B cell (primary cell): ENCODE results near the gene PHAX. TPM values are rescaled to one million over a fixed set of nuclear protein-coding genes. Genes with fewer than 3 reads are reported as not detected.

ENCODE experiments used
- ATAC-seq: fragments of 200-7000 bp; cut with Tn5 transposase; one replicate; pipeline ENCODE4 v1.10.0; 2021; ENCODE audit warnings: low read depth, mild to moderate bottlenecking, moderate number of reproducible peaks, moderate library complexity
- CTCF ChIA-PET: fragments of 350-600 bp; sonication (Branson Sonifier 250); formaldehyde crosslinking; loops from one replicate; lab custom pipeline; 2021; ENCODE audit warnings: antibody characterized with exemption, inconsistent platforms; lab: Charles Lee
- POLR2A ChIA-PET: fragments of 350-600 bp; sonication (Branson Sonifier 250); formaldehyde crosslinking; loops from one replicate; lab custom pipeline; 2021; ENCODE audit warnings: antibody characterized with exemption; lab: Charles Lee
- DNase-seq: peaks from one replicate; pipeline ENCODE4 v3.0.0; 2013
- H2AFZ ChIP-seq: 2 replicates; pipeline ENCODE4 v1.6.1; 2012; ENCODE audit warnings: mild to moderate bottlenecking, low read depth, low read length; ENCODE audit not compliant: insufficient read depth, poor library complexity, severe bottlenecking
- H3K27ac ChIP-seq, 2 donors: 1 replicate in 1 of 2; 2 replicates in 1 of 2; pipeline ENCODE4 v1.5.1; 2012 to 2013; ENCODE audit warnings: low read length in 2 of 2, mild to moderate bottlenecking in 2 of 2, moderate library complexity in 1 of 2
- H3K27me3 ChIP-seq, 4 experiments: fragments of 200-600 bp in 1 of 4; sonication (generic) in 1 of 4; replicated peaks in 1 of 4; 1 replicate in 2 of 4; 2 replicates in 2 of 4; pipeline versions ENCODE4 v1.6.1 to v1.7.0; 2013 to 2016; ENCODE audit warnings: low read length in 3 of 4, mild to moderate bottlenecking in 2 of 4, mixed read lengths in 1 of 4, moderate library complexity in 1 of 4; ENCODE audit not compliant: insufficient read depth in 4 of 4, control insufficient read depth in 3 of 4; ENCODE audit errors: control extremely low read depth in 1 of 4
- H3K36me3 ChIP-seq, 2 experiments: replicated peaks in 1 of 2; 1 replicate in 1 of 2; 2 replicates in 1 of 2; pipeline versions ENCODE4 v1.6.1 to v1.7.1; 2013; ENCODE audit warnings: low read length in 1 of 2; ENCODE audit not compliant: insufficient read depth in 2 of 2, control insufficient read depth in 1 of 2; ENCODE audit errors: control extremely low read depth in 1 of 2, extremely low read depth in 1 of 2
- H3K4me1 ChIP-seq, 2 donors: fragments of 200-600 bp in 1 of 2; sonication (generic) in 1 of 2; 1 replicate in 1 of 2; 2 replicates in 1 of 2; pipeline versions ENCODE4 v1.5.1 to v1.6.1; 2013 to 2017; ENCODE audit warnings: low read length in 2 of 2; ENCODE audit not compliant: control insufficient read depth in 2 of 2, insufficient read depth in 2 of 2
- H3K4me2 ChIP-seq: replicated peaks from 2 replicates; pipeline ENCODE3; 2012; ENCODE audit warnings: mild to moderate bottlenecking, low read depth, low read length; ENCODE audit not compliant: poor library complexity, severe bottlenecking
- H3K4me3 ChIP-seq, 5 experiments: fragments of 200-600 bp in 1 of 5; sonication (generic) in 1 of 5; 1 replicate in 3 of 5; 2 replicates in 2 of 5; pipeline versions ENCODE4 v1.5.1 to v1.7.0; 2011 to 2016; ENCODE audit warnings: low read length in 4 of 5, mild to moderate bottlenecking in 4 of 5, low read depth in 2 of 5, control low read depth in 1 of 5, moderate library complexity in 1 of 5; ENCODE audit not compliant: insufficient read depth in 1 of 5; ENCODE audit errors: control extremely low read depth in 1 of 5, extremely low read depth in 1 of 5
- H3K79me2 ChIP-seq: fragments of 200-600 bp; sonication (generic); one replicate; pipeline ENCODE4 v1.6.0; 2016; ENCODE audit warnings: low read length; ENCODE audit not compliant: control insufficient read depth, insufficient read depth
- H3K9ac ChIP-seq: fragments of 200-600 bp; sonication (generic); 2 replicates; pipeline ENCODE4 v1.6.1; 2017; ENCODE audit warnings: mild to moderate bottlenecking, low read length, moderate library complexity
- H3K9me3 ChIP-seq, 3 donors: one replicate each; pipeline versions ENCODE4 v1.6.1 to v1.7.1; 2013; ENCODE audit warnings: low read length in 2 of 3; ENCODE audit not compliant: control insufficient read depth in 2 of 3, insufficient read depth in 1 of 3; ENCODE audit errors: control extremely low read depth in 1 of 3
- H4K20me1 ChIP-seq: 2 replicates; pipeline ENCODE4 v1.6.0; 2012; ENCODE audit warnings: mild to moderate bottlenecking, low read length; ENCODE audit not compliant: insufficient read depth, control insufficient read depth, poor library complexity, severe bottlenecking
- H3K27ac Mint-ChIP-seq: one replicate; pipeline ENCODE4 v1.8.0; 2021; ENCODE audit warnings: mixed read lengths
- H3K27me3 Mint-ChIP-seq: one replicate; pipeline ENCODE4 v1.8.0; 2021; ENCODE audit warnings: mixed read lengths
- H3K4me1 Mint-ChIP-seq: one replicate; pipeline ENCODE4 v1.8.0; 2021; ENCODE audit warnings: mixed read lengths
- H3K4me3 Mint-ChIP-seq: one replicate; pipeline ENCODE4 v1.8.0; 2021; ENCODE audit warnings: mixed read lengths
- H3K9me3 Mint-ChIP-seq: one replicate; pipeline ENCODE4 v1.8.0; 2022; ENCODE audit warnings: mixed read lengths; ENCODE audit not compliant: insufficient read depth
- CTCF ChIP-seq: fragments of 200-600 bp; IDR thresholded peaks from one replicate; pipeline ENCODE4 v1.8.0; 2022; ENCODE audit warnings: antibody characterized with exemption, mild to moderate bottlenecking
- EZH2 ChIP-seq: IDR thresholded peaks from 2 replicates; pipeline ENCODE4 v1.6.1; 2012; ENCODE audit warnings: borderline replicate concordance, low read depth, mild to moderate bottlenecking, moderate library complexity, low read length; ENCODE audit not compliant: insufficient read depth, poor library complexity, severe bottlenecking
- WGBS: methylation state at CpG from one replicate; pipeline ENCODE4 v1.1.5; 2013; ENCODE audit warnings: missing lambda C conversion rate; ENCODE audit not compliant: insufficient coverage; 5-methylcytosine and 5-hydroxymethylcytosine counted together
- intact Hi-C: fragments of 100-400 bp; cut with micrococcal nuclease; formaldehyde crosslinking; loops from one replicate; pipeline ENCODE4 v1.10.0; 2022
- polyA plus RNA-seq: library from polyadenylated mRNA; depleted of rRNA; stranded (reverse); fragments of >200 nt; gene quantifications from 2 replicates; pipeline ENCODE4 v1.2.3, GENCODE V29; 2012
- total RNA-seq, 2 donors: library from RNA; stranded (reverse); fragments of 120-200 nt in 1 of 2; gene quantifications; 1 replicate in 1 of 2; 2 replicates in 1 of 2; pipeline versions ENCODE4 v1.2.3 to v1.2.4, GENCODE V29; 2013 to 2022

The PHAX gene
- total and polyA plus RNA-seq, 2 donors (not counting 1 experiment from before 2014, with no cell fraction given), result 7.1 to 43.9 TPM

GRCh38 chr5:126651013-126651577, 50.3 kb downstream of the PHAX start:
- H3K27ac ChIP-seq, result no peak overlapping the region
- Mint-ChIP-seq H3K4me1 (no peaks in the 10 kb centered on the region), H3K4me3 (no peak overlapping the region), H3K9me3 (no peaks in the 10 kb centered on the region), H3K27me3 (peaks cover 15% of the 10 kb centered on the region), H3K27ac (no peak overlapping the region)
- H3K4me1 ChIP-seq, result no peaks in the 10 kb centered on the region
- intact Hi-C loops, result no loop called here
- ChIA-PET CTCF (interaction anchor here (2.3 kb wide), 1 partner anchor 25 kb away, joined by 8 read pairs; no protein-coding TSS in a partner anchor), POLR2A (no interaction called here)
- DNase-seq, result no peak
- H4K20me1 ChIP-seq, result no peaks in the 10 kb centered on the region
- ATAC-seq, result no peak
- no peak overlapping the region for H3K4me2 ChIP-seq
- no peaks in the 10 kb centered on the region for H3K27me3 ChIP-seq
- no peak overlapping the region for H3K9ac ChIP-seq
- TF ChIP-seq CTCF, result no peak
- TF ChIP-seq EZH2, result no peak
- H3K4me3 ChIP-seq, result no peak overlapping the region
- no peaks in the 10 kb centered on the region for H3K79me2 ChIP-seq
- H3K9me3 ChIP-seq, result peaks cover 0 to 2% (median 0%) of the 10 kb centered on the region in 3 donors
- WGBS, result no CpG with 5 or more reads among the region's 1 CpG
- H2AFZ ChIP-seq, result no peak overlapping the region
- H3K36me3 ChIP-seq, result no peaks in the 10 kb centered on the region

GRCh38 chr5:126656401-126657007, 55.8 kb downstream of the PHAX start:
- Histone ChIP-seq H3K9ac (no peak overlapping the region), H3K79me2 (no peaks in the 10 kb centered on the region), H3K4me2 (no peak overlapping the region), H3K4me1 (no peaks in the 10 kb centered on the region), H4K20me1 (no peaks in the 10 kb centered on the region), H3K27me3 (no peaks in the 10 kb centered on the region), H3K4me3 (no peak overlapping the region), H2AFZ (no peak overlapping the region), H3K36me3 (no peaks in the 10 kb centered on the region), H3K27ac (no peak overlapping the region), H3K9me3 (no peaks in the 10 kb centered on the region)
- POLR2A ChIA-PET, result no interaction called here
- H3K4me3 Mint-ChIP-seq, result no peak overlapping the region
- peaks cover 3% of the 10 kb centered on the region for H3K27me3 Mint-ChIP-seq
- H3K9me3 Mint-ChIP-seq, result no peaks in the 10 kb centered on the region
- intact Hi-C loops, result loop anchor here (1.0 kb wide), 4 partner anchors 124 to 837 kb away; no protein-coding TSS in a partner anchor
- WGBS, result 0% methylated on average over 1 of the region's 5 CpGs
- H3K4me1 Mint-ChIP-seq, result peaks cover 5% of the 10 kb centered on the region
- CTCF ChIA-PET, result interaction anchor here (0.9 to 3.7 kb wide), 10 partner anchors 19 to 837 kb away, joined by 4 to 16 read pairs (median 9); partner anchors contain the start of gene LMNB1
- H3K27ac Mint-ChIP-seq, result no peak overlapping the region
- ATAC-seq, result peak; percentile 28
- peak; percentile 53 for DNase-seq
- TF ChIP-seq EZH2 (no peak), CTCF (peak; percentile 89)
